HG03025 (cell line): ENCODE results near the gene CHI3L1.

ENCODE experiments used
- ATAC-seq: cut with Tn5 transposase; IDR thresholded peaks from one replicate; pipeline ENCODE4 v1.9.1; 2021; ENCODE audit warnings: mild to moderate bottlenecking, moderate library complexity; ENCODE audit not compliant: unreplicated experiment, low FRiP score

Gene CHI3L1

DNA sequence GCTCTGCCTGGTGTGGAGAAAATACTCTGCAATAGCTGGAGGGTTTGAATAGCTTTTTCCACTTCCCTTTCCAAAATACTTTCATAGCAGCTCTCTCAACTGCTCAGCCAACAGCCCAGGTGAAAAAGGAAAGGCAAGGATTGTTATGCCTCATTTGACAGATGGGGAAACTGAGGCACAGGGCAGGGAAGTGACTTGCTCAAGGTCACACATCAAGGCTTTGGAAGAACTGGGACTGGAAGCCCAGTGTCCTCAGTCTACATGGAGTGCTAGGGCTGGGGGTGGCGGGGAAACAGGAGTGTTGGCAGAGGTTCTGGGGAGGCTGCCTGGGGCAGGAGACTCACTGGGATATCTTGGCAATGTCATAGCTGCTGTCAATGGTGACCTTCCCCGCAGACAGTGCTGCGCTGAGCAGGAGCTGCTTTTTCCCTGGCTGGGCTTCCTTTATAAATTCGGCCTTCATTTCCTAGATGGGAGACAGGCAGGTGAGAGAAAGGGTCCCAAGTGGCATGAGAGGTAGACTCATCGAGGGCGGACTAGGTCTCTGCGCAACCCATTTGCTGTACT lies 4.0 kb downstream of the CHI3L1 start:
- ATAC-seq: no peak

GRCh38 chr1:203181586-203182386 lies 4.7 kb downstream of the CHI3L1 start:
- ATAC-seq: no peak

DNA sequence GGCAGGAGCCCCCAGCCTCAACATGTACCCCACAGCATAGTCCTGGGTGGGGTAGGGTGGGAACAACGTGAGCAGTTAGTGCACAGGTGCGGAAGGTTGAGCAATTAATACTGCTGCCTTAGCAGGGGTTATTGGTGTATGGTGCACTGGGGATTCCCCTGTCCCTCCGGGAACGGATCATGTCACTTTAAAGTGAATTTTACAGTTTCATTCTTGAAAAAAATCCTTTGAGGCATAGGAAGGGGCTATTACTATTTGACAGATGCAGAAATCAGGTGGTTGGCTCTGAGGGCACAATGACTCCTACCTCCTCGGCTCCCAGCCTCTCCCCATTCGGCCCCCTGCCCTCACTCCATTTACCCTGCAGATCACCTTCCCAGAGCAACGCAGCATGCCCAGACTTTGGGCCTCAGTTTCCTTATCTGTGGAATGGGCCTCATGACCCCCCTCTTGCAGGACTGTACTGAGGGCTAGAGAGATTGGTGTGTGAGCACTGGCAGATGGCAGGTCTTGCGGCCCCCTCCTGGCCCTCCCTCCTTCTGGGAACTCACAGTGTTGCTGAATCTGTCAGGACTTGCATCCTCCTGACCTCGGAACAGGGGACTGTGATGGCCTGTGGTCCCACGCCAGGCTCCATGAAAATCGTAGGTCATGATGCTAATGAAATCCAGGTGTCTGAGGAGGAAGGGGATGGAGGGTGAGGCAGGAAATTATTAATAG lies 5.7 kb downstream of the CHI3L1 start:
- no peak for ATAC-seq

GRCh38 chr1:203179667-203180005 lies 6.9 kb downstream of the CHI3L1 start:
- no peak for ATAC-seq

- no peak for ATAC-seq
Measured at GRCh38 chr1:203178821-203179666, 7.5 kb downstream of the CHI3L1 start.

DNA sequence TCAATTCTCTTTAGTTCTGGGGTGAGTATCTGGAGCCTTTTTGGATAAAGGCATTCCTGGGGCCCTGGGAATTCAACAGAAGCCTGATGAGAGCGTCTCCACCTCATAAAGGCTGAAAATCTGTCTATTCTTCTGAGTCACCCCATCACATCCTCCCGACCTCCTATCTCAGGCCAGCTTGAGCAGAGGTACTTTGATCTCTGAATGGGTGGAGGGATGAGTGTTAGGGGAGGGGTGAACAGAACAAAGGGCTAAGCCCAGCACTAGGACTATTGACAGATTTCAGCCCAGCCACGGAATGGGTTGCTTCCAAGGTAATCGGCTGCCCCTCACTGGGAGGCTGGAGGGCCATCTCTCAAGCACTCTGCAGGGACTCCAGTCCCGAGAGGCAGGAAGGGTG lies 8.4 kb downstream of the CHI3L1 start:
- ATAC-seq: no peak

DNA sequence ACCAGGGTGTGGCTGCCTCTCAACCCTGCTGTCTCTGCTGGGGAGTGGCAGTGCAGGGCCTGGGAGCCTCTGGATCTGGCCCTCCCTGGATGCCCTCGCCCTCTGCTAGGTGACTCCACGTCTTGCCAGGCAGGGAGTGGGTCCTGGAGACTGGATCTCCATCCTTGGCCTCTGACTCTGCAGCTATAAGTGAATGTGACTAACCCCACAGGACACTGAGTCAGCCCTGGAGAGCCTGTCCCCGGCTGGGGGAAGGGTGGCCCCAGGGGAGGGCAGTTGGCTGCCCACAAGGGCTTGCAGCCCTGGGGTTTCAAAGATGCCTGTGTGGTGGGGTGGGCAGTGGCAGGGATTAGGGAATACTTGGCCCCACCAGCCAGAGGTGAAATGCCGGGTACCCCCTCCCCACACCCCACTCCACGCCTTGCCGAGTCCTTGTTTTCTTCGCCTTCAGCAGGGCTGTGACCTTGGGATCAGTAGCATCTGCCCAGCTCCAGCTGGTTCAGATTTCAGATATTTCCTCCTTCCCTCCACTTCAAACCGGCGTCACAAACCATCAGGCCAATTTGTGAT lies 8.9 kb downstream of the CHI3L1 start:
- no peak for ATAC-seq

GRCh38 chr1:203177036-203177405 lies 9.5 kb downstream of the CHI3L1 start:
- ATAC-seq: no peak

- no peak for ATAC-seq
Measured at GRCh38 chr1:203176273-203177035, 10.1 kb downstream of the CHI3L1 start.

DNA sequence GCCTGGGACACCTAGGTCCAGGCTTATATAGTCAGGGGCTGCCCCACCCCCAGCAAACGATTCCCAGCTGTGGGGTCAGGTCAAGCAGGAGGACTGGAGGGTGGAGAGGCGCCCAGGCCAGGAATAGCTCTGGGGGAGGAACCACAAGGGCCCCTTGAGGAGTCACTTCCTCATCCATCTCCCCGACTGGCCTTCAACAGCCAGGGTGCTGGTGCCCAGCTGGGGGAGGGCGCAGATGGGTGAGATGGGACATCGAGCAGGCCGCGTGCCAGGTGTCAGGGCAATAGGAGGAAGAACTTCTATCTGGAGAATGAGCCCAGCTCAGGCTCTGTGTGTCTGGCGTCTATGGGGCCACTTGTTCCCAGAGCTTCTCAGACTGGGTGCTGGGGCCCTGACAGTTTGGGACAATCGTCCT lies 10.7 kb downstream of the CHI3L1 start:
- ATAC-seq: no peak

DNA sequence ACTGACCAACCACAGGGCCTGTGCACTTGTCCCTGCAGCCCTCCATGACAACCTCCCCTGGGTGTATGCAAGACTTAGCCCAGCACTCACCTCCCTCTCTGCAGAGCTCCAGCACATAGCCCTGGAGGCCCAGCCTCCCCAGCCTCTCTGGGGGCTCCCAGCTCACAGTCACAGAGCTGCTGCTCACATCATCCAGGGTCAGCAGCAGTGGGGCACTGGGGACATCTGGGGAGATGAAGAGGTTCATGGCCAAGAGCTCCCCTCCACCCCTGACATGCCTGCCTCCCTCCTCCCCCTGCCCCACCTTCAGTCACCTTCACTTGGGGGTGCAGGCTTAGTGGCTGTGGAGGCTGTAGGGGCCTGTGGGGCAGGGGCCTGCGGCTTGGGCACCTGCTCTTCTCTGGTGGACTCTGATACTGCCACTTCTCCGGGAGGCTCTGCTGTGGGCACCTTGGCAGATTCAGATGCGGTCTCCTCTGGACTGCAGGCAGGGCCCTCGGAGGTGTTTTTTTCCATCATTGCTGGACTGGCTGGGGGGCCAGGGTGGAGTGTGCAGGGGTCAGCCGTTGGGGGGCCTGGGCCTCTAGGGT lies 11.2 kb downstream of the CHI3L1 start, which contains the start of gene MYBPH:
Gene MYBPH, minus strand, starts transcription at position 590 of the 590 bp plus-strand sequence. Its CDS starts 71 bp downstream, at position 519.
- no peak for ATAC-seq

DNA sequence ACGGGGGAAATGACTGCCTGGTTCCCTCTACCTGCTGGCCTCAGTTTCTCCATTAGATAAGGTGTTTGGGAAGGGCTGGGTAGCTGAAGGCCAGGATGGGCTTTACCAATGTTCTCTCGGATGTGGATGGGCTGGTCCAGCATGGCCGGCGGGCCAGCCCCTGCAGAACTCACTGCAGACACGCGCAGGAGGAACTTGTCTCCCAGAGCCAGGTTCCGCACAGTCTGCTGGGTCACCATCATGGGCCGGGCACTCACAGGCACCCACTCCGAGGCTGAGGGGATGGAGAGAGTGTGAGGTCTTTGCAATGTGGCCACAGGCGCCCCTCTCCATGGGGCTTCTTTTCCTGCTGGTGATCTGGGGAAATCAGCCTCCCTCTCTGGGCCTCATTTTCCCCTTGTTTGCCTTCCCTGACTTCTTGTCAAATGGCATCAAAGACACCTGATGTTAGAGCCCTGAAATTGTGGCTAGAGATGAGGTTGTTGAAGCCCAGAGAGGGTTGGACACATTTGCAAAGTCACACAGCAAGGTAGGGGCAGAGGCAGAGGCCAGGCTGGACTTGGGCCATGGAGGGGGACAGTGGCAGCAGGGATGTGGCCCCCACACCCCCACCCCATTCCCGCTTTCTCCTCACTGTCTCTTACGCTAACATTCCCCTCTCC lies 12.0 kb downstream of the CHI3L1 start:
- ATAC-seq: no peak

DNA sequence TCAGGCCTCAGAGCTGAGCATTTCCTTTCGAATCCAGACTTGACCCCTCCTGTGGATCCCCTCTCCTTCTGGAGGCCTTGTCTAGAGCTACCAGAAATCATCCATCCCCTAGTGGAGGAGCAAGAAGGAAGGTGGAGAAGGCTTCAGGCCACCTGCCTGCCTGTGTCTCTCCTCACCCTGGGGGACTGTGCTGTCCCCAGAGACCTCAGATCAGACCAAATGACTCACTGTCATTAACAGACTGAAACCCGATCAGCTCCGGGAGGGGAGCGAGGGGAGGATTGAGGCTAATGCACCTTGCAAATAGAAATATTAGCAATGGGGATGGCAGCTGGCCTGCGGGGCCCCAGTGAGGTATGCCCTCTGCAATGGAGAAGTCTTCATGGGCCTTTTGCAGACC lies 12.9 kb downstream of the CHI3L1 start:
- no peak for ATAC-seq

GRCh38 chr1:203173011-203173555 lies 13.4 kb downstream of the CHI3L1 start:
- ATAC-seq: no peak

DNA sequence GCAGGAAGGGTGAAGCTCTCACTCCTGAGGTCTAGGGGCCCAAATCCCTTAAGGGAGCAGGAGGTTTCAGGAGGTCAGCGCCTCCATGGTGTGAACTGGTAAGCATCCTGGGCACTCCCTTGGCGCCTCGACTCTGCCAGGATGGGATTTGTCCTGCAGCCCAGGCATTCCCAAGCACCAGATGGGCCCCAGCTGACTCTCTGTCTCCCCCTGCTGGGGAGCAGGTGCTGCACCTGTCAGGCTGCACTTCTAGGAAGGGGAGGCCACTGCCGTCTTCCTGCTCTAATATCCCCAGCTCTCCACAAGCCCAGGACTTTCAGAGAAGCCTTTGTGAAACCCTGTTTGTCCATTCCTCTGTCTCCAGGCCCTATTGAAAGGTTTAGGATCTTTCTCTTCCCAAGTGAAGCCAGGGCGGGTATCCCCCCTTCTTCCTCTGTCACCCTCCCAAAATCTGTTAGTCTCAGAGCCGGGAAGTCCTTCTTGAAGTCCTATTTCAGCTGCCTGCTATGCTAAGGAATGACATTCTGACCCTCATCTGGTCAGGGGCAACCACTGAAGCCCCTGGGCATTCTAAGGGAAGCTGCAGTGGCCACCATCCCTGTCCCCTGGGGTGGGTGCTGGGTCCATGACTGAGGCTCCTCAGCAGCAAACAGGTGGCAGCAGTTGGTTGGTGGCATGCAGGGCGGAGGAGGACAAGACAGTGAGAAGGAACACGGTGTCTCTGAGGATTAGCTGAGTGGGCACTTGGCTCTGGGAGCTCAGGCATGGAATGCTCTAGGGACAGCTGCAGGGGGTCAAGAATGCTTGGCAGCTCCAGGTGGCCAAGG lies 14.1 kb downstream of the CHI3L1 start:
- ATAC-seq: no peak

GRCh38 chr1:203171341-203172183 lies 14.9 kb downstream of the CHI3L1 start:
- ATAC-seq: no peak
